Measurements from ENCODE around the gene OPRL1.
"Not testable (repeated sequence)": the region's sequence is repeated elsewhere in the genome, so short reads cannot be mapped to it uniquely, and the experiment has no call there.

OPRL1 gene

DNA sequence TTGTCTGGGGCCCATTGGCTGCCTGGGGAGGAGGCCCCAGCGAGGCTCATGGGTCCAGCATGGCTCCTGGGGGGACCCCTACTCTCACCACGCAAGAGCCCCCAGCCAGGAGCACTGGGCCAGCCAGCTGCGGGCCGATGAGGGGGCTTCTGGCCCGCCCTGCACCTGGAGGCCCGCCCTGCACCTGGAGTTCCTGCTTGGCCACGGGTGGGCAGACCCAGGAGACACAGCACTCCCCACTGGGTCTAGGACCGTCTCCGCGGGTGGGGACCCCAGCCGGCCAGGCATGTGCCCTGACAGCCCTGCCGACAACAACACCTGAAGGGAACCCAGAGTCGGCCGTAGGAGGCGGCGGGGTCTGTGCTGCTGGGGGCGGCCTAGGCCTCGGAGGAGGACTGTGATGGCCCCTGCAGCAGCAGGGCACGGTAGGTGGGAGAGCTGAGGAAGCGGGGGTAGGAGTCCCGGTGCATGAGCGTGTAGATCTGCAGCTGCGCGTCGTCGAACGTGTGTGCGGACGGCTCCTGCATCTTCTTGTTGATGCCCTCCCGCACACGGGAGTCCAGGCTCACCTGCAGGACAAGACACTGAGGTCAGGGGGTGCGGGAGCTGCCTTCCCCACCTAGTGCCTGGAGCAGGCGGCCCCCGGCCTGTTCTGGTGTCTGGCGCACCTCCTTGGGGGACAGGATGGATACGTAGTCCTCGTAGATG, 6.3 kb upstream of the OPRL1 start:
- no peak for DNase-seq

DNA sequence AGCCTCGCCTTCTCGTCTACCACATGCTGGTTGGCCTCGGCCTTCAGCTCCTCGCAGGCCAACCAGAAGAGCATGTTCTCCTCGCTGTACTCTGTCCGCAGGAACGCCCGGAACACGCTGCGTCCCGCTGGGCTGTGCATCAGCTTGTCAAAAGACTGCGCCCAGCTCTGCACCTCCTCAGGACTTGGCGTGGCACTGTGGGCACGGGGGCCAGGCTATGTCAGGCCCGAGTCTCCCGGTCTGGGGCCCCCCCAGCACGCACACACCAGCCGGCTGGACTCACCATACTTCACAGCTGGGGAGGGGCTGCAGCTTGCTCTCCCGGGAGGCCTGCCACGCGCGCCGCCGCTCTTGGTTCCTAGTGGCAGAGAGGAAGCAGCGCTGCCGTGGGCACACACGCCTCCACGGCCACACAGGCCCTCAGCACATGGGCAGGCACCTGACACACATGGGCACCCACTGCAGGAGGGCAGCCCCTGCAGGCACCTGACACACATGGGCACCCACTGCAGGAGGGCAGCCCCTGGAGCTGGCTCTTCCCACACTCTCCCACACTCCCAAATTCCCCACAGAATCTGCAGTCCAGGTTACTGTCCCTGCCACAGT, 5.6 kb upstream of the OPRL1 start:
- DNase-seq = no peak

DNA sequence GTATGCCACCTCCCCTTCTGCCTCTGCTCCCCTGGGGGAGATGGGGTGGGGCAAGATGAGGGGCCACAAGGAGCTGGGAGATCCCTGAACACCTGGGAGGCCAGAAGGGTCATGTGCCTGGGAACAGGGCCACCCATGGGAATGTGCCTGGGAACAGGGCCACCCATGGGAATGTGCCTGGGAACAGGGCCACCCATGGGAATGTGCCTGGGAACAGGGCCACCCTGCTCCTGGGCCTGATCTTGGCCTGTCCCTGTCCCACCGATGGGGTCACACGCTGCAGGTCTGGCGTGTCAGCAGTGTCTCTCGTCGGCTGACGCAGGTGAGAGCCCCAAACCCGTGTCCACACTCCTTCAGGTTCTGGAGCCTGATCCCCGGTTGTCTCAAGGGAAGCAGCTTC, 4.9 kb upstream of the OPRL1 start:
- DNase-seq = no peak

DNA sequence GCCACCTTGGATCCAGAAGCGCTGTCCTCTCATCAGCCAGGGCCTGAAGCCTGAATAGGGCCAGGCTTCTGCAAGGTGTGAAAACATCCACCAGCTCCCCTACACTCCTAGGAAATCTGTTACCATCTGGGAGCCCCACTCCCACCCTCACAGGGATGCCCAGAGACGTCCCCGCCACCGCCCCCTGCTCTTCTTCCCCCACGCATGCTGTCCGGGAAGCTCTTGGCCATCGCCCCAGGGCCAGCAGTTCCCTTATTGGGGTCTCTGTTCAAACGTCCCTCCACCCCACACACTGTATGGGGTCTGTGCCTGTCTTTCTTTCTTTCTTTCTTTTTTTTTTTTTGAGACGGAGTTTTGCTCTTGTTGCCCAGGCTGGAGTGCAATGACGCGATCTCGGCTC, 4.3 kb upstream of the OPRL1 start:
- no peak for DNase-seq

DNA sequence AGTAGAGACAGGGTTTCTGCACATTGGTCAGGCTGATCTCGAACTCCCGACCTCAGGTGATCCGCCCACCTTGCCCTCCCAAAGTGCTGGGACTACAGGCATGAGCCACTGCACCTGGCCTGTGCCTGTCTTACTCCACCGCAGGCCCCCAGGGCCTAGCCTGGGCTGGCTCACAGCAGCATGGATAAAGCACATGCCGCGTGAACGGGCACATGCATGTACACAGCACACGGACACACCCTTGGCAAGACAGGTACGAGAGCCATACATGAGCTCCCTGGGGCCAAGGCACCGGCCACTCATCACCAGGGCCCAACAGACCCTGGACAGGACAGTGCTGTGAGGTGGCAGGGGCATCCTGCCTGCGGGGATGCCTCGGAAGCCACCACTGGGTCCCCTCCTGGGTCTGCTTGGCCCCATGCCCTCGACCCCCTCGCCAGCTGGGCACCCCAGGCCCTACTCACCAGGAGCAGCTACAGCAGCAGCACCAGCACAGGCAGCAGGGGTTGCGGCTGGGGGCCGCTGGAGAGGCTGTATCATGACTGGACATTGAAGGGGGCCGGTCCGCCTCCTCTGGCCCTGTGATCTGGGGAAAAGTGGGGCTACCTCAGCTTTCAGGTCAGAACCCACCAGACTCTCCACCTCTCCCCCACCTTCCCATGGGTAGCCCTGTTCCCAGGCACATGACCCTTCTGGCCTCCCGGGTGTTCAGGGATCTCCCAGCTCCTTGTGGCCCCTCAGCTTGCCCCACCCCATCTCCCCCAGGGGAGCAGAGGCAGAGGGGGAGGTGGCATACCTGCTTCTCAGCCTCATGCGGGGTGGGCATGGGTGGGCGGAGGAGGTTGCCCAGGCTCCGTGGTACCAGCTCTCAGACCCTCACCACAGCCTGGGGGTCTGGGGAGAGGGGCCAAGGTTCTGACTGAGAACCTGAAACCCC, 3.6 kb upstream of the OPRL1 start:
- DNase-seq = no peak

DNA sequence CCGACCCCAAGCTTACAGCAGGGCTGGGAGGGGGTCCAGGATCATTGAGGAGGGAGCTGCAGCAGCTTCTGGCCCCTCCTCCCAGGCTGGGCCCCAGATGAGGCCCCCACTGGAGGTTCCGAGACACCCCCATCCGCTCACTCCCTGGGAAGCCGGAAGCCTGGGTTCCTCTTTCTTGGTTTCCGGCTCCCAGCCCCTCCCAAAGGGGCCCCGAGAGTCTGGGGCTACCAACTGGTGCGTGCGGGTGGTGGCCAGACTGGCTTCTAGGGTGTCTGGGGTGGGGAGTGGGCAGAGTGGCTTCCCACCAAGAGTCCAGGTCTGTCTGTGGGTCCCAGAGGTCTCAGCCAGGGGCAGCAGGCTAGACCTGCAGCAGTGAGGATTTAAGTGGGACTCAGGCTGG, 2.8 kb upstream of the OPRL1 start:
- DNase-seq = no peak

DNA sequence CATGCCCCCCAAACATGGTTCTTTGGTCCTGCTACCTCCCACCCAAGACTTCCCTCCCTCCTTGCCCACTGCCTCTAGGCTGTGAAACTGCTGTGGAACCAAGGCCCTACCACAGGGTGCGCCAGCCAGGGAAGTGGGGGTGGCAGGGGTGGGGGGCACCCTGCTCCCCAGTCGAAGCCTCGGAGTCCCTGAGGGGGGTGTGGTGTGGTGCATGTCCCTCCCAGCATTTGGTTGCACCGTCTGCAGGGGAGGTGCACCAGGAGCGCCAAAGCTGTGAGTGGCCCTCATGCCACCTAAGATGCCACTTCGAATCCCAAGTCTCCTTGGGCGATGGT, 2.4 kb upstream of the OPRL1 start:
- no peak for DNase-seq

DNA sequence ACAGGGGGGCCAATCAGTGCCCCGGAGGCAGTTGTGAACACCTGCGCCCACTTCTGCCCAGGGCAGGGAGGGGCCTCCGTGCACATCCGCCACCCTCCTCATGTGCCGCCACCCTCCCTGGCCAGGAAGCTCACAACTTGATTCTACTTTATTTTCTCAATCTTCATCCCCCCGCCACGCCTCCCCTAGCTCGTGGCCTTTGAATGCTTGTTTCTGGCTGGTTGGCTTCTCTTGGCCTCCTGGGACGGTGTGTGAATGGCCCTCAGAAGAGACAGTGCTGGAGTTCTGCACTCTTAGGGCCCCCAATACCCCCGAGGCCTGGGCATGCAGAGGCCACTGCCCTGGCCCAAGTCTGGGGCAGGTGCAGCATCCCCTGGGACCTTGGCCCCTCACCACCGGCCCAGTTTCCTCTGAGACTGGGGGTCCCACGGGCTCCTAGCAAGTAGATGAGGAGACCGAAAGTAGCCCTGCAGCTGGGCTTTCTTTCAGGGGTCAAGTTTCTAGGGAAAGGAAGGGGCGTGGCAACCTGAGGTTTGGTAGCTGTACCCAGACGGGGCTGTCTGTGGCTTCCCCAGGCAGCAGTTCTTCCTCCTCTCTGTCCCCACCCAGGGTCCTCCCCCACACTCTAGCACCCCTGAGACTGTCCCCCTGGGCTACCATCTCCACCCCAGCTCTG, 1.9 kb upstream of the OPRL1 start:
- no peak for DNase-seq

DNA sequence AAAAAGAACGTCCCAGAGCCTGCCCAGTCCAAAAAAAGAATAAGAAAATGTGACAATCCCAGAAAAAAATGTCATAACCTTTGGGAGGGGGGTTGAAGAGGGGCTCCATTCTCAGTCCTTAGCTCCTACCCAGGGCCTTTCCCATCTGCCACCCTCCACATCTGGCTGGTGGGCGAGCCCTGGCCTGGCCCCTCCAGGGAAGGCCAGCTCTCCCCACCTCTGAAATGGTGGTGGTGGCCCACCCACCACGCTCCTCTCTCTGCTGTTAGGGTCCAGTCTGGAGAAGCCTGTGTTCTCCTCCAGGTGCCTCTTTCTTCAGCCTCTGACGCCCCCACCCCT, 979 bp upstream of the OPRL1 start:
- no peak for DNase-seq

DNA sequence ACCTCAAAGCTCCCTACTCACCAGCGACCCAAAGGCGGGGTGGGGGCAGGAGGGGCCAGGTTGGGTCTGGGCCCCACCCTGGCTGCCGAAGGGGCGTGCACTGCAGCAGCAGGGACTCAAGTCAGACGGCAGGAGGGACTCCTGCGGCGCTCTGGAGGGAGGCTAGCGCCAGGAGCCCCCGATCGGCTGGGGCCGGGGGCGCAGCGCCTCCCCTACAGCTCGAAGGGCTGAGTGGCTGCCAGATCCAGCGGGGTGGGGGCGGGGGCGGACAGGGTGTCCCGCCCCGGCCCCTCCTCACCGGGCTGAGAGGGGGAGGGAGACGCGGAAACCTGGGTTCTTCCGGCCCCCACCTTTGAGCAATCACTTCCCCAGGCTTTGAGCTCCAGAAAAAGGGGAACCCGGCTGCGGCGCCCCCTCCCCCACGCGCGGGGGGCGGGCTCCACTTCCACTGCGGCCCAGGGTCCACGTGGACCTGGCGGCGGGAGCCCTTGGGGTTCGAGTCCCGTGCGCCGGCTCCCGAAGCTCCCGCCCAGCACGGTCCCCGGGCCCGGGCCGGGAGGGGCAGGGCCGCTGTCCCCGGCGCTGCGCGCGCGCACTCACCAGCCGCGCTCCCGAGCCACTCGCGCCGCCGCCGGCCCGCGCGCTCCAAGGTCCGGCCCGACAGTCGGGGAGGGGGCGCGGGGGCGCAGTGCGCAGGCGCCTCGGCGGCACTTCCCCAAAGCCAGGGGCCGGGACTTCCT, 439 bp upstream of the OPRL1 start, which contains the start of gene RGS19:
RGS19 (minus strand) TSS at position 246 of the 740 bp plus-strand sequence. CDS start 2,632 bp downstream, outside the sequence.
- DNase-seq = peak; percentile 24

DNA sequence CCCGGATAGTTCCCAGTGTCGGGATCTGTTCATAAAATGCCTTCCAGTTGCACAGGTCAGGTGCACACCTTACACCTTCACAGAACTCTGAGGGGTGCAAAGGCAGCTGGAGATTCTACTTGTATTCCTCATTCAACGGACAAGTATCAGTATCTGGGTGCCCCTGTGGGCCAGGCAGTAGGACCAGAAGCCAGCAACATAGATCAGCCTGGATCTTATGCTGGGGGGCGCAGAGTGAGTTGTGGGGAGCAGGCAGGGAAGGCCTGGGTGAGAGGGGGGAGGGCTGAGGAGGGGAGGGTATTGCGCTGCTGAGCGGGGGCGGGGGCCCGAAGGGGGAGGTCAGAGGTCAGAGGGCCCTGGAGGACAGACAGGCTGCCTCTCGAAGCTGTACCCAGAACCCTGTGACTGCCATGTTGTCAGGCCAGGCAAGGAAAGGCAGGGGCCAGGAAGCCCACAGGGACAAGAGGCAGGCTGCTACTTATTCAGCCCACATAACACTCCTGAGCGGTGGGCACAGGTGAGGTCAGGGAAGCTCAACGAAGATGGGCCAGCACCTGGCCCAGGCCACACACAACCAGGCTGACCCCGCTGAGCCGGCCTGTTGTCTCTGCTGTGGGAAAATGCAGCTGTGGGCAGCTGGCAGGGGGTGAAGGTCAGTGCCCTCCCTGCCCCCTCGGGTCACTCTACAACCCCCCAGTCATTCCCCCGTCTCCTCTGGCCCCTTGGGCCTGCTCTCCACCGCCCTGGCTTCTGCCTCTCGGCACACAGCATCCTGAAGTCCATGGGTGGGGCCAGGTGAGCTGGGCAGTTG, 1.1 kb downstream of the OPRL1 start:
- no peak for DNase-seq

DNA sequence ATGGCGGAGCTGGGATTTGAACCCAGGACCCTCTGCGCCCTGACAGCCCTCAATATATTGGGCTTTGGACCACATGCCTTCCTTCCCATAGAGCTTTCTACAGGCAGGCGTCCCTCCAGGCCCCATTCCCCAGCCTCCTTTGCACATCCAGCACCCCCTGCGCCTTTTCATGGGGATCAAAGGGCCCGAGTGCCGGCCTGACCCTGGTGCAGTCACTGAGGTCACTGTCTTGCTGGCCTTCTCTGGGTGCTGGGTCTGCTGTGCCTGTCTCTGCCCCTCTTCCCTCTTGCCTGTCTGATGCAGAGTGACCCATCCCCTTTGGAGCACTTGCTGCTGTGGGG, 1.7 kb downstream of the OPRL1 start:
- DNase-seq = no peak

DNA sequence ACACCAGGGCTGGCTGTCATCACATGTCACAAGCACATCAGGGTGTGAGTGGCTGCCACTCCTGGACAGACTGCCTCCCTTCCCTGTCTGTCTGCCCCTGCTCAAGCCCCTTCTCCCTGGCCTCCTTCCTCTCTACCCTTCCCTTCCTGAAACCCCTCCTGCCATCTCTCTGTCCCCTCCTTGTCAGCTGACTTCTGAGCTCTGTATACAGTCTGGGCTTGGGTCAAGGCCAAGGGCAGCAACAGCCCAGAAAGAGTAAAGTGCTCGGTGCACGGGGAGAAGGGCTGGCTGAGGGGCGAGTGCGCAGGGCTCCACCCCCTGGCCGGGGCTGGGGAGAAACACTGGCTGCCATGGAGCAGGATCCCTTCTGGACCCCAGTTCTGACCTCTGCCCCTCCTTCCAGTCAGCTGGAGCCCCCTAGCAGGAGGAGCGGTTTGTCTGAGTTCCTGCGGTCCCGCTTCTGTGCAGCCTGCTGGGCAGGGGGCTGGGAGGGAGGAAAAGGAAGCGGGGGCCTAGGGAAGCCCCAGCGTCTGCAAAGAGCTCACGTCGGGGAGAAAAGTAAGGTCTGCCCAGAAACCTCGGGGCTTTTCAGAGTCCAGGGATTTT, 2.3 kb downstream of the OPRL1 start:
- no peak for DNase-seq

DNA sequence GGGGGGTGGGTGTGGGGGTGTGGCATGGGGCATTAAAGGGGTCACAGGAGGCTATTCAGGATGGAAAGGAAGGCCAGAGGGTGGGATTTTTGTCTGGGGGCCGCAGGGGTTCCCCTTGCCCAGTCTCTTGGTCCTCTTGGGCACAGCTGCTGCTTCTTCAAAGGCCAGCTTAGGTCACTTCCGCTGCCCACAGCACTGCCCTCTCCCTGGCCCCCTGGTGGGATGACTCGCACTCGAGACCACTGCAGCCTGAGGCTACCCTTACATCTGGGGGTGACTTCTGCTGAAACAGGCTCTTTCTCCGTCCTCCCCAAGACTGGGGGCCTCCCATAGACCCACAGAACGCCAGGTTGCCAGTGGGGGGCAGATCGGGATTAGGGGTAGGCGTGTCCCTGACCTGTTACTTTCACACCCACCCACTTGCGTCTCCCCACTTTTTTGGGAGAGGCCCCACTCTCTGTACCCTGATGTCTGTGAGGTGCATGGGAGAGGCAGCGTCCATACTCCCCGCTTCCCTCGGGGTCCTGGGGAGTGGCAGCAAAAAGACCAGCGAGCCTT, 3.0 kb downstream of the OPRL1 start:
- no peak for DNase-seq

DNA sequence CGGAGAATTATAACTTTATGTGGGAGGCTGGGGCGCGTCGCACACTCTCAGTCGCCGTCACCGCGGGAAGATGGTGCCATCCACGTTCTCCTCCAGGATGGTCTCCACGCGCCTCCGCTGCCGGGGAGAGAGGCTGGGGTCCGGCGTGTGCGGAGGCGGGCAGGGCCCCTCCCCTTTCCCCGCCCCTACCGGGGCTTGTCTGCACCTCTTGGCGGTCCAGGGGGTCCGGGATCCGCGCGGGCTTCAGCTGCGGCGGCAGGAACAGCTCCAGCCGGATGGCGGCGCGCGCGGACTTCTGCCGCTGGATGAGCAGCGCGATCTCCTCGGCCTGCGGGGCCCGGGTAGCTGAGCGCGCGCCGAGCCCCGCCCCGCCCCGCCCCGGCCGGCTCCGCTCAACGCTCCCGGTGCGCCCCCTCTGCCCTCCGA, 3.5 kb downstream of the OPRL1 start:
- DNase-seq = peak; percentile 54

DNA sequence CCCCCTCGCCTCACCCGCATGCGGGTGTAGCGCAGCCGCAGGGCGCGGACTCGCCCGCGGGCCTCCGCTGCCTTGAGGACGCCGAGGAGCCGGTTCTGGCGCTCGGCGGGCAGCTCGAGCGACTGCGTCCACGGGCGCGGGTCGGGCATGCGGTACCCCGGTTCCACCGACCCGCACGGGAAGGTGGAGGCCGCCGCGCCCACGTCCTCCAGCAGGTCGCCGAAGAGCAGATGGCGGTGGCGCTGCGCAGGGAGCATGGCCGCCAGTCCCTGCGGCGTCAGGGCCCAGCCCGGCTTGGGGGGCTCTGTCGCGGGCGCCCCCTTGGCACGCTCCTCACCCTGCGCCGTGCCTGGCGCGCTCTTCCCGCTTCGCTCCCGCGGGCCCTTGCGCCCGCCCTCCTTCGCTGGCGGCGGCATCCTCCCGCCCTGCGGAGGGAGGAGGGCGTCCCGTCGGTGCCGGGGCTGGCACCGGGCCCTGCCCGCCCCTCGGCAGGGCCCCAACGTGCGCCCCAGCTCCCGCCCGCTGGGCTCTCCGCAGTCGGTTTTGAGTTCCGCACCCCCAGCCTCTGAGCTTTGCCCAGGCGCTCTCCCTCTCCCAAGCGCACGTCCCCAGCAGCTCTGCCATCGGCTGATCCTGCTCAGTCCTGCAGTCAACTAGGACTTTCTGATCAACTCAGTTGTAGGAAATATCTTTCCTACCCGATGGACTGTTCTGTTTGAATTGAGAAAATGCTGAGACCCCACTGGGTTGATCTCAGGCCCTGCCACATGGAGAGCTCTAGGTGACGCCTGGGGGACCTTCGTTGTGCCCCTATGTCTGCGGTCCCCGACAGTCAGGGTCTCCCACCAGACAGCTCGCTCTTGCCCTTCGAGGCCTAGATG, 4.2 kb downstream of the OPRL1 start, which contains the start of gene LKAAEAR1:
LKAAEAR1 (minus strand) TSS at position 595 of the 881 bp plus-strand sequence; CDS start at position 416, 179 bp downstream.
- DNase-seq = no peak

DNA sequence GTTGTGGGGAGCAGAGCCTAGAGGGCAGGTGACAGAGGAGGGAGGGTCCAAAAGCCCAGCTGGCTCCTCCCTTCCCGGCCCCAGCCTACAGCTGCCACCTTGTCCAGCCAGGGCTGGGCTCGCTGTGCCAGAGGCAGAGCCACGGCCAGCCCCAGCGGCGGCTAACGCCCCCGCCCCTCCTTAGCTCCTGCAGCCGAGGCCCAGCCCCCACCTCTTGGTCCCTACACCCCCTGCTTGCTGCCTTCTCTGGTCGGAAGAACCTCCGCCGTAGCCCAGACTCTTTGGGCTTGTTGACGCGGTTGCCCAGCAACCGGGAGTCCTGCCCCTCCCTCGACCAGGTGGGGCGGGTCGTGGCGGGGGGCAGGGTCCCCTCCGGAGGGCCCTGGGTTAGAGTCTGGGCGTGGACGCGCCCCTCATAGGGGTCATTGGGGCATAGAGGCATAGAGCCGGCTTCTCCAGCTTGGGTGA, 4.8 kb downstream of the OPRL1 start:
- no peak for DNase-seq

DNA sequence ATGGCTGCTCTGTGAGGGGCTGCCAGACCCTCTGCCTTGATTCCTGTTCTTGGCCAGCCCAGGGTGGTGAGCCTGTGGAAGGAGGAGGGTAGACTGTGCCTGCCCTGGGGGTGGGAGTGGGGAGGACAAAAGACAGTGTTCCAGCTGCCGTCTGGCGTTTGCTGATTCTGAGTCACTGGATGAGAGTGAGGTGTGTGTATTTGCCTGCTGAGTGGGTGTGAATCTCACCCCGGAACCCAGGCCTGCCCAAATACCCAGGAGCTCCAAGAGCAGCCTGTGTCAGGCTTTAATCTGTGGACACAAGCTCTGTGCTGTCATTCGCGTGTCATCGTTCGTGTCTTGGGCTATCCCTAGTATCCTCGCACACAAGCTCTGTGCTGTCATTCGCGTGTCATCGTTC, 6.9 kb downstream of the OPRL1 start:
- no peak for DNase-seq

DNA sequence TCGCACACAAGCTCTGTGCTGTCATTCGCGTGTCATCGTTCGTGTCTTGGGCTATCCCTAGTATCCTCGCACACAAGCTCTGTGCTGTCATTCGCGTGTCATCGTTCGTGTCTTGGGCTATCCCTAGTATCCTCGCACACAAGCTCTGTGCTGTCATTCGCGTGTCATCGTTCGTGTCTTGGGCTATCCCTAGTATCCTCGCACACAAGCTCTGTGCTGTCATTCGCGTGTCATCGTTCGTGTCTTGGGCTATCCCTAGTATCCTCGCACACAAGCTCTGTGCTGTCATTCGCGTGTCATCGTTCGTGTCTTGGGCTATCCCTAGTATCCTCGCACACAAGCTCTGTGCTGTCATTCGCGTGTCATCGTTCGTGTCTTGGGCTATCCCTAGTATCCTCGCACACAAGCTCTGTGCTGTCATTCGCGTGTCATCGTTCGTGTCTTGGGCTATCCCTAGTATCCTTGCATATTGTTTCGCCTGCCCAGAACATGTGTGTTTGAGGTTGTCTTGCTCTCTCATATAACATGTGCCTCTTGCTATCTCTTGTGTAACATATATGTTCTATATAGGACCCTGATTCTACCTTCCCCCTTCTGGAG, 7.4 kb downstream of the OPRL1 start:
- not testable (repeated sequence) for DNase-seq

Data from NCI-H510A treated with DMSO at 0.1 percent for 48 hours (cell line).